OCI-LY7 (cell line): Measurements from ENCODE around the gene SEMA3E.

Experiments used
- EZH2phosphoT487 ChIP-seq: fragments of 200-600 bp; sonication (generic); IDR thresholded peaks from 2 replicates; pipeline ENCODE4 v1.6.1; 2018; ENCODE audit warnings: low read depth, borderline replicate concordance, mild to moderate bottlenecking, mixed run types, antibody characterized with exemption, low read length, moderate library complexity, mixed read lengths
- TF ChIP-seq, protein P1 (sequence below): fragments of 200-600 bp; sonication (generic); conservative IDR thresholded peaks from 2 replicates; pipeline ENCODE4 v1.5.1; 2014; ENCODE audit warnings: mild to moderate bottlenecking, antibody characterized with exemption, low read length, moderate library complexity, mixed read lengths

- TF ChIP-seq, protein P1, sequence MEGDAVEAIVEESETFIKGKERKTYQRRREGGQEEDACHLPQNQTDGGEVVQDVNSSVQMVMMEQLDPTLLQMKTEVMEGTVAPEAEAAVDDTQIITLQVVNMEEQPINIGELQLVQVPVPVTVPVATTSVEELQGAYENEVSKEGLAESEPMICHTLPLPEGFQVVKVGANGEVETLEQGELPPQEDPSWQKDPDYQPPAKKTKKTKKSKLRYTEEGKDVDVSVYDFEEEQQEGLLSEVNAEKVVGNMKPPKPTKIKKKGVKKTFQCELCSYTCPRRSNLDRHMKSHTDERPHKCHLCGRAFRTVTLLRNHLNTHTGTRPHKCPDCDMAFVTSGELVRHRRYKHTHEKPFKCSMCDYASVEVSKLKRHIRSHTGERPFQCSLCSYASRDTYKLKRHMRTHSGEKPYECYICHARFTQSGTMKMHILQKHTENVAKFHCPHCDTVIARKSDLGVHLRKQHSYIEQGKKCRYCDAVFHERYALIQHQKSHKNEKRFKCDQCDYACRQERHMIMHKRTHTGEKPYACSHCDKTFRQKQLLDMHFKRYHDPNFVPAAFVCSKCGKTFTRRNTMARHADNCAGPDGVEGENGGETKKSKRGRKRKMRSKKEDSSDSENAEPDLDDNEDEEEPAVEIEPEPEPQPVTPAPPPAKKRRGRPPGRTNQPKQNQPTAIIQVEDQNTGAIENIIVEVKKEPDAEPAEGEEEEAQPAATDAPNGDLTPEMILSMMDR: no peak
- TF ChIP-seq EZH2phosphoT487: no peak
Measured at GRCh38 chr7:83486536-83486935, 162.4 kb downstream of the SEMA3E start.
